Measurements from ENCODE around the gene PLA2G4B.

GRCh38 chr15:41853831-41854230, 15.2 kb downstream of the PLA2G4B start:
- no peak for TF ChIP-seq TAF1 (IDR thresholded peaks at IDR 0.05; ENCODE audit: low read depth)
- no peak for TF ChIP-seq TEAD4 (IDR thresholded peaks at IDR 0.05)
- no peak for TF ChIP-seq CREB1 (IDR thresholded peaks at IDR 0.05; ENCODE audit: low read depth)
- no peak for TF ChIP-seq ZBTB7A (IDR thresholded peaks at IDR 0.05; ENCODE audit: low read depth)
- TF ChIP-seq RAD21 (IDR thresholded peaks at IDR 0.05; ENCODE audit: low read depth), result no peak
- no peak for TF ChIP-seq YY1 (IDR thresholded peaks at IDR 0.05; ENCODE audit: low read depth)
- TF ChIP-seq EP300 (IDR thresholded peaks at IDR 0.05; ENCODE audit: borderline replicate concordance), result no peak
- TF ChIP-seq CEBPB (IDR thresholded peaks at IDR 0.05), result no peak
- no peak for TF ChIP-seq MAX (IDR thresholded peaks at IDR 0.05)
